Measurements from ENCODE around the gene DYNLRB1. TPM values are rescaled to one million over a fixed set of nuclear protein-coding genes. Genes with fewer than 3 reads are reported as not detected.
A peak's percentile ranks its signal among the peaks of the same experiment; 100 is the strongest.

Gene DYNLRB1
- total and polyA plus RNA-seq, 4 donors: 15.8 to 66.9 (median 44.8) TPM

DNA sequence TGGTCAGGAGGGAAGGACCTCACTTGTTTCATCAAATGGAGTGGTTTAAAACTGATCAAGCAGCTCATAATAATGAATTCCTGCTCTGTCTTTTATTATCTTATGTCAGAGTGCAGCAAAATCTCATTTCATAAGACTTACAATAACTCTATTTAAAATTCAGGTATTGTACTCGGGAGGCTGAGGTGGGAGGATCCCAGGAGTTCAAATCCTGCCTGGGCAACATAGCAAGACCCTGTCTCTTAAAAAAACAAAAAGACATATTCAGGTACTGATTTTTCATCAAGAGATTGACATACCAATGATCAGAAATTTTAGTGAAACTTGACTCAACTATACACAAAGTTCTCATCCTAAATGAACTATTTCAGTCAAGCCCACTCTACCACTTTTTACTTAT, 5.6 kb upstream of the DYNLRB1 start:
- no peak for TF ChIP-seq HNF4A (conservative IDR thresholded peaks at IDR 0.05)
- TF ChIP-seq, protein P1, sequence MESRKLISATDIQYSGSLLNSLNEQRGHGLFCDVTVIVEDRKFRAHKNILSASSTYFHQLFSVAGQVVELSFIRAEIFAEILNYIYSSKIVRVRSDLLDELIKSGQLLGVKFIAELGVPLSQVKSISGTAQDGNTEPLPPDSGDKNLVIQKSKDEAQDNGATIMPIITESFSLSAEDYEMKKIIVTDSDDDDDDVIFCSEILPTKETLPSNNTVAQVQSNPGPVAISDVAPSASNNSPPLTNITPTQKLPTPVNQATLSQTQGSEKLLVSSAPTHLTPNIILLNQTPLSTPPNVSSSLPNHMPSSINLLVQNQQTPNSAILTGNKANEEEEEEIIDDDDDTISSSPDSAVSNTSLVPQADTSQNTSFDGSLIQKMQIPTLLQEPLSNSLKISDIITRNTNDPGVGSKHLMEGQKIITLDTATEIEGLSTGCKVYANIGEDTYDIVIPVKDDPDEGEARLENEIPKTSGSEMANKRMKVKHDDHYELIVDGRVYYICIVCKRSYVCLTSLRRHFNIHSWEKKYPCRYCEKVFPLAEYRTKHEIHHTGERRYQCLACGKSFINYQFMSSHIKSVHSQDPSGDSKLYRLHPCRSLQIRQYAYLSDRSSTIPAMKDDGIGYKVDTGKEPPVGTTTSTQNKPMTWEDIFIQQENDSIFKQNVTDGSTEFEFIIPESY (IDR thresholded peaks at IDR 0.05): no peak
- TF ChIP-seq, protein P2, sequence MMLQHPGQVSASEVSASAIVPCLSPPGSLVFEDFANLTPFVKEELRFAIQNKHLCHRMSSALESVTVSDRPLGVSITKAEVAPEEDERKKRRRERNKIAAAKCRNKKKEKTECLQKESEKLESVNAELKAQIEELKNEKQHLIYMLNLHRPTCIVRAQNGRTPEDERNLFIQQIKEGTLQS (IDR thresholded peaks at IDR 0.05): no peak
- TF ChIP-seq, protein P3, sequence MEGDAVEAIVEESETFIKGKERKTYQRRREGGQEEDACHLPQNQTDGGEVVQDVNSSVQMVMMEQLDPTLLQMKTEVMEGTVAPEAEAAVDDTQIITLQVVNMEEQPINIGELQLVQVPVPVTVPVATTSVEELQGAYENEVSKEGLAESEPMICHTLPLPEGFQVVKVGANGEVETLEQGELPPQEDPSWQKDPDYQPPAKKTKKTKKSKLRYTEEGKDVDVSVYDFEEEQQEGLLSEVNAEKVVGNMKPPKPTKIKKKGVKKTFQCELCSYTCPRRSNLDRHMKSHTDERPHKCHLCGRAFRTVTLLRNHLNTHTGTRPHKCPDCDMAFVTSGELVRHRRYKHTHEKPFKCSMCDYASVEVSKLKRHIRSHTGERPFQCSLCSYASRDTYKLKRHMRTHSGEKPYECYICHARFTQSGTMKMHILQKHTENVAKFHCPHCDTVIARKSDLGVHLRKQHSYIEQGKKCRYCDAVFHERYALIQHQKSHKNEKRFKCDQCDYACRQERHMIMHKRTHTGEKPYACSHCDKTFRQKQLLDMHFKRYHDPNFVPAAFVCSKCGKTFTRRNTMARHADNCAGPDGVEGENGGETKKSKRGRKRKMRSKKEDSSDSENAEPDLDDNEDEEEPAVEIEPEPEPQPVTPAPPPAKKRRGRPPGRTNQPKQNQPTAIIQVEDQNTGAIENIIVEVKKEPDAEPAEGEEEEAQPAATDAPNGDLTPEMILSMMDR (IDR thresholded peaks at IDR 0.05; ENCODE audit: low read depth, low read length, missing input control): no peak
- TF ChIP-seq GABPA (IDR thresholded peaks at IDR 0.05 in 1 of 2, conservative IDR thresholded peaks at IDR 0.05 in 1 of 2): no peak
- Histone ChIP-seq H3K9ac (ENCODE audit: low read depth in 1 of 2, low read length in 2 of 2) (no peak overlapping the region), H3K4me1 (ENCODE audit: control insufficient read depth in 4 of 4, insufficient read depth in 4 of 4, low read length in 3 of 4) (peaks cover 12 to 41% (median 28%) of the 10 kb centered on the region in 4 donors), H3K9me3 (ENCODE audit: control insufficient read depth in 4 of 4, low read length in 3 of 4) (no peaks in the 10 kb centered on the region), H3K27ac (ENCODE audit: low read depth in 1 of 2, low read length in 2 of 2) (no peak overlapping the region), H3K27me3 (ENCODE audit: control insufficient read depth in 4 of 4, insufficient read depth in 4 of 4, low read length in 3 of 4) (no peaks in the 10 kb centered on the region), H3K36me3 (ENCODE audit: control insufficient read depth in 4 of 4, insufficient read depth in 3 of 4, low read depth in 1 of 4, low read length in 3 of 4) (peaks cover 7 to 39% (median 23%) of the 10 kb centered on the region in 4 donors), H3K4me3 (ENCODE audit: low read depth in 1 of 3, low read length in 3 of 3) (no peak overlapping the region)
- 91% methylated on average over 1 of the region's 1 CpG for WGBS
- DNase-seq (ENCODE audit: low spot score): no peak

DNA sequence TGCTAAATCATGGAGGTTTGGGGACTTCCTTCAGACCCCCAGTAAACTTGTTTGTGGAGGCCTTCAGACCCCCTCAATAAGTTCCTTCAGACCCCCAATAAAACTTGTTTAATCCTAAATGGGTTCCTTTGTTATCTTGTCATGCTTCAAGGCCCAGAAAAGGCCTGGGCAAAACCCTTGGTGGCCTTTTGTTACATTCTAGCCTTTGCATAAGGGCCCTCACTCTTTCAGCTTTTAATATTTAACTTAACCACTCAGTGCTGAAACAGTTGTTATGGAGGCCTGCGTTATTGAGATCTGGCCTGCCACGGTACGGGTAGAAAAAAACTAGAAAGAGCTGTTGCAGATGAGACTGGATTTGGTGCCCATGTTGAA, 4.3 kb upstream of the DYNLRB1 start:
- Histone ChIP-seq H3K4me3 (ENCODE audit: low read depth in 1 of 3, low read length in 3 of 3) (no peak overlapping the region), H3K9ac (ENCODE audit: low read depth in 1 of 2, low read length in 2 of 2) (no peak overlapping the region), H3K9me3 (ENCODE audit: control insufficient read depth in 4 of 4, low read length in 3 of 4) (no peaks in the 10 kb centered on the region), H3K4me1 (ENCODE audit: control insufficient read depth in 4 of 4, insufficient read depth in 4 of 4, low read length in 3 of 4) (peaks cover 12 to 47% (median 33%) of the 10 kb centered on the region in 4 donors), H3K27me3 (ENCODE audit: control insufficient read depth in 4 of 4, insufficient read depth in 4 of 4, low read length in 3 of 4) (no peaks in the 10 kb centered on the region), H3K27ac (ENCODE audit: low read depth in 1 of 2, low read length in 2 of 2) (no peak overlapping the region), H3K36me3 (ENCODE audit: control insufficient read depth in 4 of 4, insufficient read depth in 3 of 4, low read depth in 1 of 4, low read length in 3 of 4) (peaks cover 4 to 27% (median 15%) of the 10 kb centered on the region in 4 donors)
- TF ChIP-seq, protein P2 (IDR thresholded peaks at IDR 0.05): no peak
- no peak for TF ChIP-seq SP1 (IDR thresholded peaks at IDR 0.05)
- WGBS: 40% methylated on average over 3 of the region's 3 CpGs
- no peak for DNase-seq (ENCODE audit: low spot score)

DNA sequence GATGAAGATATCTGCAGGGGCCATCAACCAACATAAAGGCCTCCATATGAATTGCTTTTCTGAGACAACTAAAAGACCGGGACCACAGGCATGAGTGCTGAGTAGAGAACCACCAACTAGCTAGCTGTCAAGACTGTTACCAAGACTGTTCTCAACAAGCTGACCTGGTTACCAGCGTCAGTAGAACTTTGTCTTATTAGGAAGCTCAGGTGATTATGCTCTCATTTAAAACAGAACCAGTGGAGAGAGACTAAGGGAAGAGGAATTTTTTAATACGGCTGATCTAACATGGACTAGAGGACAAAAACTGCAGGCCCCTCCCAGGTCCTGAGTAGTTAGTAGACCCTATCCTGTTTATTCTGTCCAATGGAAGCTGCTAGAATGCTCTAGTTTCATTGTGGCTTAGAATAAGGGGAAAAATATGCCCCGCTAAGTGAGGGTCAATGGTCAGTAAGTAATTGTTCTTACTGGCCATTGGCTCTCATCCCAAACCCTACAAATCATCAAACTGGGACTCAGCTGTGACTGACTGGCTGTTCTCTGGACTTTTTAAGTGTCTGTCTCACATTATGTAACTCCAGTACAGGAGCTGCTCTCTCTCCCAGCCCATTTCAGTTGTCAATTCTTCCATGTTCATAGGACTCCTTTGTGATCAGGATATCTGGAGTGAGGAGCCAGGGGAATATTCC, 3.8 kb upstream of the DYNLRB1 start:
- Histone ChIP-seq H3K4me3 (ENCODE audit: low read depth in 1 of 3, low read length in 3 of 3) (no peak overlapping the region), H3K27ac (ENCODE audit: low read depth in 1 of 2, low read length in 2 of 2) (peak overlapping the region in 1 of 2 donors; percentile 7), H3K36me3 (ENCODE audit: control insufficient read depth in 4 of 4, insufficient read depth in 3 of 4, low read depth in 1 of 4, low read length in 3 of 4) (peaks cover 4 to 23% (median 14%) of the 10 kb centered on the region in 4 donors), H3K9me3 (ENCODE audit: control insufficient read depth in 4 of 4, low read length in 3 of 4) (no peaks in the 10 kb centered on the region), H3K27me3 (ENCODE audit: control insufficient read depth in 4 of 4, insufficient read depth in 4 of 4, low read length in 3 of 4) (no peaks in the 10 kb centered on the region), H3K9ac (ENCODE audit: low read depth in 1 of 2, low read length in 2 of 2) (no peak overlapping the region), H3K4me1 (ENCODE audit: control insufficient read depth in 4 of 4, insufficient read depth in 4 of 4, low read length in 3 of 4) (peaks cover 12 to 52% (median 37%) of the 10 kb centered on the region in 4 donors)
- TF ChIP-seq SP1 (IDR thresholded peaks at IDR 0.05) (peak; percentile 9), RXRA (IDR thresholded peaks at IDR 0.05) (peak; percentile 30 to 34), HNF4A (conservative IDR thresholded peaks at IDR 0.05) (peak; percentile 41 to 48), FOXA1 (IDR thresholded peaks at IDR 0.05) (no peak)
- TF ChIP-seq, protein P4, sequence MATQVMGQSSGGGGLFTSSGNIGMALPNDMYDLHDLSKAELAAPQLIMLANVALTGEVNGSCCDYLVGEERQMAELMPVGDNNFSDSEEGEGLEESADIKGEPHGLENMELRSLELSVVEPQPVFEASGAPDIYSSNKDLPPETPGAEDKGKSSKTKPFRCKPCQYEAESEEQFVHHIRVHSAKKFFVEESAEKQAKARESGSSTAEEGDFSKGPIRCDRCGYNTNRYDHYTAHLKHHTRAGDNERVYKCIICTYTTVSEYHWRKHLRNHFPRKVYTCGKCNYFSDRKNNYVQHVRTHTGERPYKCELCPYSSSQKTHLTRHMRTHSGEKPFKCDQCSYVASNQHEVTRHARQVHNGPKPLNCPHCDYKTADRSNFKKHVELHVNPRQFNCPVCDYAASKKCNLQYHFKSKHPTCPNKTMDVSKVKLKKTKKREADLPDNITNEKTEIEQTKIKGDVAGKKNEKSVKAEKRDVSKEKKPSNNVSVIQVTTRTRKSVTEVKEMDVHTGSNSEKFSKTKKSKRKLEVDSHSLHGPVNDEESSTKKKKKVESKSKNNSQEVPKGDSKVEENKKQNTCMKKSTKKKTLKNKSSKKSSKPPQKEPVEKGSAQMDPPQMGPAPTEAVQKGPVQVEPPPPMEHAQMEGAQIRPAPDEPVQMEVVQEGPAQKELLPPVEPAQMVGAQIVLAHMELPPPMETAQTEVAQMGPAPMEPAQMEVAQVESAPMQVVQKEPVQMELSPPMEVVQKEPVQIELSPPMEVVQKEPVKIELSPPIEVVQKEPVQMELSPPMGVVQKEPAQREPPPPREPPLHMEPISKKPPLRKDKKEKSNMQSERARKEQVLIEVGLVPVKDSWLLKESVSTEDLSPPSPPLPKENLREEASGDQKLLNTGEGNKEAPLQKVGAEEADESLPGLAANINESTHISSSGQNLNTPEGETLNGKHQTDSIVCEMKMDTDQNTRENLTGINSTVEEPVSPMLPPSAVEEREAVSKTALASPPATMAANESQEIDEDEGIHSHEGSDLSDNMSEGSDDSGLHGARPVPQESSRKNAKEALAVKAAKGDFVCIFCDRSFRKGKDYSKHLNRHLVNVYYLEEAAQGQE (IDR thresholded peaks at IDR 0.05): no peak
- DNase-seq (ENCODE audit: low spot score): no peak
- 71% methylated on average over 4 of the region's 4 CpGs for WGBS
